HG03066 (cell line): ENCODE data around the gene PLAC8.
"Not testable (repeated sequence)": the region's sequence is repeated elsewhere in the genome, so short reads cannot be mapped to it uniquely, and the experiment has no call there.

Experiments
- ATAC-seq: cut with Tn5 transposase; IDR thresholded peaks from one replicate; pipeline ENCODE4 v1.9.1; 2021; ENCODE audit warnings: low read depth; ENCODE audit not compliant: unreplicated experiment

PLAC8 gene

DNA sequence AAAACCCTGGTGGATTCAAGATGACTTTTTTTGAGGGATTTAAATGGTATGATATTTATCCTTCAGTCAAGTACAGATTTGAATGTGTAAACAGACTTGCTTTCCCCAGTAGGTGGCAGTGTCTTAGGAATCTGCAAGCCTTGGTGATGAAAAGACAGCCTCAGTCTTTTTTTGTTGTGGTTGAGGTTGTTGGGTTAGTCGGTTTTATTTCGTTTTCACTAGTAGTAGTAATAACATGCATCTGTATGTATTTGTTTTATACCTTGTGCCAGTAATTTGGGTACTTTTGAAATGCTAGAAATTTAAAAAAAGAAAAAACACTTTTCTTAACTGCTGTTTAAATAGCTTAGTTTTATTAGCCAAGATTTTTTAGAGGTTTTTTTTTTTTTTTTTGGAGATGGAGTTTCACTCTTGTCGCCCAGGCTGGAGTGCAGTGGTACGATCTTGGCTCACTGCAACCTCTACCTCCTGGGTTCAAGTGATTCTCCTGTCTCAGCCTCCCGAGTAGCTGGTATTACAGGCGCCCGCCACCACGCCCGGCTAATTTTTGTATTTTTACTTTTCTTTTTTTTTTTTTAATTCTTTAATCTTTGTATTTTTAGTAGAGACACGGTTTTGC lies 40.3 kb downstream of the PLAC8 start:
- peak; percentile 86 for ATAC-seq

DNA sequence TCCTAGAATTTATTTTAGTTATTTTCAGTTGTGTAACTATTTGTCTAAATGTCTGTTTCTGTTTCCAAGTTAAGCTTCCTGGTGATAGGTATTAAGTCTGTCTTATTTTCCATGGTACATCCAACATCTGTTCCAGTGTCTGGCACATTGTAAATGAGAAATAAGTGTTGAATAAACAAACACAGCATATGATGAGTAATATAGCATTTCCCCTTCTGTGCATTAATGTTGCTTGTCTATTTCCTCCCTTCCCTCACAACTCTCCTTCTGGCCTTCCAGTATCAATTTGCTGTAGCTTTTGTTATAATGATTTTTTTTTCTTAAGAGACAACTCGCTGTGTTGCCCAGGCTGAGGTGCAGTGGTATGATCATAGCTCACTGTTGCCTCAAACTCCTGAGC lies 43.4 kb downstream of the PLAC8 start:
- ATAC-seq = no peak

DNA sequence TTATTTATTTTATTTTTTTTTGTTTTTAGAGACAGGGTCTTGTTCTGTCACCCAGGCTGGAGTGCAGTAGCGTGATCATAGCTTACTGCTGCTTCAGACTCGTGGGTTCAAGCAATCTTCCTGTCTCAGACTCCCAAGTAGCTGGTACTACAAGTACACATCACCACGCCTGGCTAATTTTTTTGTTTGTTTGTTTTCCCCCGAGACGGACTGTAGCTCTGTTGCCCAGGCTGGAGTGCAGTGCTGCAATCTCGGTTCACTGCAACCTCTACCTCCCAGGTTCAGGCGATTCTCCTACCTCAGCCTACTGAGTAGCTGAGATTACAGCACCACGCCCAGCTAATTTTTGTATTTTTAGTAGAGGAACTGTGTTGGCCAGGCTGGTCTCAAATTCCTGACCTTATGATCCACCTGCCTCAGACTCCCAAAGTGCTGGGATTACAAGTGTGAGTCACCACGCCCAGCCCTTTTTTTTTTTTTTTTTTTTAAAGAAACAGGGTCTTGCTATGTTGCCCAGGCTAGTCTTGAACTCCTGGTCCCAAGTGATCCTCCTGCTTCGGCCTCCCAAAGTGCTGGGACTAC lies 47.4 kb downstream of the PLAC8 start:
- ATAC-seq = no peak

DNA sequence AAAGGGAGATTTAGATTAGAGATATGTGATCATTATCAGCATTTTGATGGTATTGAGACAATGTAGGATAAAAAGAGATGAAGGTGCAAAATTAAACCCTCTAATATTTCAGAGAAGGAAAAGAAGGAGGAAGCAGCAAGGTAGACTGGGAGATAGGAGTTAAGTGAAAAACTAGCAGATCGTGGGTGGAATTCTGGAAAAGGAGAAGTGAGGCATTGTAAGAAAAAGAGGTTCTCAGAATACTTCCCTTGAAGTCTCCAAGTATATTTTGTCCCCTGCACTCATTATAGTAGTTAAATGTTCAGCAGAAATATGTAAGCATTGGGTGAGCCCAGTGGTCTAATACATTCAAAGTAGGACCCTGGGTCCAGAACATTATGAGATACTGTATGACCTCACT lies 49.3 kb downstream of the PLAC8 start:
- ATAC-seq = no peak

DNA sequence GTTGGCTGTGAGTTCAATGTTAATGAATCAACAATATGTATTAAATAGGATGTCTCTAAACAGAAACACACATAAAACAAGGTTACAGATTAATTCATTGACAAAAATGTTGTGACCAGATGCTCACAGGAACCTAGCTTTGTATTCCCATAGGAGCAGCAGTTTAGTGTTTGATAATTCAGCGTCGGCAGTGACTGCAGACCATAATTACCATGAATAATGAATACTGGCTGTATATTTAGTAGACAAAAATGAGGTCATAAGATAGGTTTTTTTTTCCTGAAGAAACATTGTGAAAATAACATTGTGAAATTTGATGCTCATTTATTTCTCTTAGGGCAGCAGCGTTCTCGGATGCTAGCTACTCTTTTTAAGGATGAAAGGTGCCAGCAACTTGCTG lies 51.8 kb downstream of the PLAC8 start:
- no peak for ATAC-seq

DNA sequence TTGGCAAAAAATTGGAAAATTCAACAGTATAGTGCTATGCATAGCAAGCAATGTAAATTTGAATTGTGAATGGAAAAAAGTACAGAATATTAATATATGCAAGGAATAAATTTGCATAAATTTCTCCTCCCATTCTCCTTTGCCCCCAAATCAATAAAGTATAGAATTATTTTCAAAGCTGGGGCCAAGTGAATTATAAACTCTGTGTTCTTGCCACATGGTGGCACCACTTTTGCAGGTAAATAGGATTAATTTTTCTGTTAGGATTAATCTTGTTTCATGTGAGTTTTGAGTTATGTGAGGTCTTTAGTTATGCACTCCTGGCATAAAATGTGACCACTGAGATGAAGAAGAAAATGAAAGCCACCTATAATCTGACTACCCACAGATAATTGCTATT lies 59.6 kb downstream of the PLAC8 start:
- ATAC-seq = no peak

DNA sequence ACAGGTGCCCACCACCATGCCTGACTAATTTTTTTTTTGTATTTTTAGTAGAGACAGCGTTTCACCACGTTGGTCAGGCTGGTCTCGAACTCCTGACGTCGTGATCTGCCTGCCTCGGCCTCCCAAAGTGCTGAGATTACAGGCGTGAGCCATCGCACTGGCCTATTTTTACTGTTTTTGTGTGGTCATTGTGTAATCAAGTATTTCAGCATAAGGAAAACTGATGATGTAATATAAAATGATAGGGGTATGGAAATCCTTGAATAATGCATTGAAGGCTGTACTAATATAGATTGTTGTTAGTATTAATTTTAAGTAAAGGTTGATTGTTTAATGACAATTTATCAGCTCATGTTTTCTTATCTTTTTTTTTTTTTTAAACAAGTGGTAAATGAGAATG lies 65.7 kb downstream of the PLAC8 start:
- not testable (repeated sequence) for ATAC-seq

DNA sequence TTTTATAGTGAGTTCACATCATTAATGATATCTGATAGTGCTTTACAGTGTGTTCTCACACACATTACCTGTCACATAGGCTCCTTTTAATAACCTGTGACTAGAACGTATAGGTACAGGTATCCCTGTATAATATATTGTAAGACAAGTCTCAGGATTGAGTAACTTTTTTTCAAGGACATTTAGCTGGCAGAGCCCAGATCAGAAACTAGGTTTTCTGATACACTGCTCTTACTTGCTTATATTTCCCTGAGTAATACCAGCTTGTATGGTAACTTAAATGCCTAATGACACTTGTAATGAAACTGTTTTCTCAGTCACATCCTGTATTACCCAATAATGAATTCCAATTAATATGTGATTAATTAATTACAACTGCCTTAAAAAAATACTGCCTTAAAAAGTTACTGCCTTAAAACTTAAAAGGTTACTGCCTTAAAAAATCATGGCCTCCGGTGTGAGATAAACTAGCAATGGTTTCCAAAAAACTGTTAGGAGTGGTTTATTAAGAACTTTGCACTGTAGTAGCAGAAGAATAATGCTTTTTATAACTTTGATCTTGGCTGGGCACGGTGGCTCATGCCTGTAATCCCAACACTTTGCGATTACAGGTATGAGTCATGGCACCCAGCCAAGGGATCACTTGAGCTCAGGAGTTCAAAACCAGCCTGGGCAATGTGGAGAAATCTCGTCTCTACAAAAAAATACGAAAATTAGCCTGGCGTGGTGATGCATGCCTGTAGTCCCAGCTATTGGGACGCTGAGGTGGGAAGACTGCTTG lies 67.6 kb downstream of the PLAC8 start:
- ATAC-seq = no peak

DNA sequence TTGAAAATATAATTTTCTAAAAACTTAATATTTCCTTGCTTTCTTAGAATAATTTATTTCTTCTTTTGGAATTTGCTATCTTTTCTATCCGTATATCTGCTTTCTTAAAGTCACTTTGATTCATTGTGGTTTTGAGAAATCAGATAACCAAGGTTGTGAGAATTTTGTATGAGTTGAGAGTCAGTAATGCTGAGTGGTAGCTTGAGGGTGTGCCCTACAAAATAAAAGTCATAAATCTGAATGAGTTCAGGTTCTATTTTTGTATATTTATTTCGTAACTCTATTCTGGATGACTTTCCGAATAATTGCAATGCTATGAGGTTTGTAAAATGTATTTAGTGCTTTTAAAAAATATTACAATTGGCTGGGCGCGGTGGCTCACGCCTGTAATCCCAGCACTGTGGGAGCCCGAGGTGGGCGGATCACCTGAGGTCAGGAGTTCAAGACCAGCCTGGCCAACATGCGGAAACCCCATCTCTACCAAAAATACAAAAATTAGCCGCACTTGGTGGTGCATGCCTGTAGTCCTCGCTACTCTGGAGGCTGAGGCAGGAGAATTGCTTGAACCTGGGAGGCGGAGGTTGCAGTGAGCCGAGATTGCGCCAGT lies 70.6 kb downstream of the PLAC8 start:
- ATAC-seq = no peak

DNA sequence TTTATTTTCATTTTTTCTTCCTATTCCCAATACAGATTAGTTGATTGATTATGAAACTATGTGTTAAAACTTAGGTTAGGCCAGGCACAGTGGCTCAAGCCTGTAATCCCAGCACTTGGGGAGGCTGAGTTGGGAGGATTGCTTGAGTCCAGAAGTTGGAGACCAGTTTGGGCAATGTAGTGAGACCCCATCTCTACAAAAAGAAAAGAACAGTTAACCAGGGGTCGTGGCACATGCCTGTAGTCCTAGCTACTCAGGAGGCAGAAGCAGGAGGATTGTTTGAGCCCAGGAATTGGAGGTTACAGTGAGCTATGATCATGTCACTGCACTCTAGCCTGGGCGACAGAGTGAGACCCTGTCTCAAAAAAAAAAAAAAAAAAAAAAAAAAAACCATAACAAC lies 71.4 kb downstream of the PLAC8 start:
- ATAC-seq = not testable (repeated sequence)

DNA sequence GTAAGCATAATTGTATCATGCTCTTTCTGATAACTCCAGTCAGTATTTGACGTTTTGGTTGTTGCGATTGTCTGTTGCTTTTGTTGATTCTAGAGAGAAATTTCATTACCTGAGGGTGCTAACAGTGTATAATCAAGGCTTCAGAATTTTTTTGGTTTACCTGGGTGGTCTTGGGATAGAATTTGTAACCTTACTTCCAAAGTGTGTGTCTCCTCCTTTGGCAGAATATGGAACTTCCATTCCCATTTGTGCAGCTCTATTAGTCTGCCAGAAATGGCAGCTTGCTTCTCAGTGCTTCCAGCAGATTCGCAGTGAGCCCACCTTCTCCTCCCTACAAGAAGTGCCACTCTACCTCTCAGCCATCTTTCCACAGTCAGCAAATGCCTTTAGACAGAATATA lies 74.3 kb downstream of the PLAC8 start:
- no peak for ATAC-seq
